Upper lobe of left lung (tissue), 4 donors: ENCODE data around the gene ZNF433.

Experiments
- CTCF ChIP-seq, 6 experiments: fragments of 450-650 bp in 4 of 6; fragments of 200-600 bp in 2 of 6; sonication (generic) in 2 of 6; IDR thresholded peaks; one replicate each; pipeline ENCODE4 v1.5.1; 2016 to 2019; ENCODE audit warnings: antibody characterized with exemption in 6 of 6
- POLR2A ChIP-seq, 4 donors: fragments of 450-650 bp; IDR thresholded peaks; one replicate each; pipeline ENCODE4 v1.5.1; 2016 to 2017; ENCODE audit warnings: antibody characterized with exemption in 4 of 4, mild to moderate bottlenecking in 2 of 4

DNA sequence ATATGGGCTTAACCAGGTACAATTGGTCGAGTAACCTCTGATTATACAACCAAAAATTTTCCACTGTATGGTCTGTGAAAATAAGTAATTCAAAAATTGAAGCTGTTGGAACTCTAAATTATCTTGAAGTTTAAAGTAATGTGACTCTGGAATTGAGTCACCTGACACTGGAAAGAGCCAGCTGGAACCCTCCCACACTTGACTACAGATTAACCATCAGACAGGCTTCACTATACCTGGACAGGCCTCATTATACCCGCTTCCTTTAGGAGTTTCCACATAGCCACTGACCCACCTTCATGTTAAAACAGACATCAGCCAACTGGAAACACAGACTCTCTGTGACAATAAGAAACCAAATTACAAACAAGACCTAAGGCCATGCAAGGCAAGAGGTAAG is 1.3 kb downstream of the ZNF433 start:
- TF ChIP-seq POLR2A (IDR thresholded peaks at IDR 0.05) (no peak), CTCF (IDR thresholded peaks at IDR 0.05) (no peak)
